Neural progenitor cell (in vitro differentiated cells): Measurements from ENCODE around the gene MOV10L1. TPM values are rescaled to one million over a fixed set of nuclear protein-coding genes. Genes with fewer than 3 reads are reported as not detected.
"Not testable (repeated sequence)": the region's sequence is repeated elsewhere in the genome, so short reads cannot be mapped to it uniquely, and the experiment has no call there.

ENCODE experiments used
- DNase-seq: peaks from one replicate; pipeline ENCODE4 v3.0.0-alpha.2; 2016; ENCODE audit warnings: low spot score
- H2AFZ ChIP-seq: fragments of 200-600 bp; sonication (generic); replicated peaks from 2 replicates; pipeline ENCODE4 v1.6.1; 2016; ENCODE audit warnings: antibody characterized with exemption
- H3F3A ChIP-seq: fragments of 200-600 bp; sonication (generic); 2 replicates; pipeline ENCODE4 v1.6.1; 2016; ENCODE audit warnings: antibody characterized with exemption, low read depth
- H3K27ac ChIP-seq: fragments of 200-600 bp; sonication (generic); 2 replicates; pipeline ENCODE4 v1.5.1; 2016; ENCODE audit warnings: mild to moderate bottlenecking
- H3K27me3 ChIP-seq: fragments of 200-600 bp; sonication (generic); 2 replicates; pipeline ENCODE4 v1.6.1; 2016; ENCODE audit warnings: mild to moderate bottlenecking, moderate library complexity
- H3K36me3 ChIP-seq: fragments of 200-600 bp; sonication (generic); 2 replicates; pipeline ENCODE4 v1.5.1; 2016
- H3K4me1 ChIP-seq: fragments of 200-600 bp; sonication (generic); 2 replicates; pipeline ENCODE4 v1.6.1; 2016; ENCODE audit warnings: mixed run types
- H3K4me2 ChIP-seq: fragments of 200-600 bp; sonication (generic); 2 replicates; pipeline ENCODE4 v1.6.1; 2016
- H3K4me3 ChIP-seq: fragments of 200-600 bp; sonication (generic); 2 replicates; pipeline ENCODE4 v1.5.1; 2016
- H3K79me2 ChIP-seq: fragments of 200-600 bp; sonication (generic); 2 replicates; pipeline ENCODE4 v1.6.1; 2016; ENCODE audit warnings: low read depth
- H3K9ac ChIP-seq: fragments of 200-600 bp; sonication (generic); 2 replicates; pipeline ENCODE4 v1.6.1; 2016
- H3K9me3 ChIP-seq: fragments of 200-600 bp; sonication (generic); 2 replicates; pipeline ENCODE4 v1.5.1; 2016; ENCODE audit warnings: low read depth
- H4K20me1 ChIP-seq: fragments of 200-600 bp; sonication (generic); 2 replicates; pipeline ENCODE4 v1.6.1; 2016; ENCODE audit warnings: low read depth
- H3K27ac Mint-ChIP-seq: 3 replicates; pipeline ENCODE4 v1.8.0; 2021; ENCODE audit warnings: mixed read lengths
- H3K27me3 Mint-ChIP-seq: 2 replicates; pipeline ENCODE4 v1.8.0; 2022; ENCODE audit warnings: low read depth, mild to moderate bottlenecking, inconsistent platforms, moderate library complexity, mixed read lengths; ENCODE audit not compliant: insufficient read depth
- H3K36me3 Mint-ChIP-seq: 3 replicates; pipeline ENCODE4 v1.8.0; 2021; ENCODE audit warnings: mixed read lengths
- H3K4me1 Mint-ChIP-seq: 3 replicates; pipeline ENCODE4 v1.8.0; 2021; ENCODE audit warnings: mixed read lengths
- H3K4me3 Mint-ChIP-seq: 3 replicates; pipeline ENCODE4 v1.8.0; 2021; ENCODE audit warnings: mild to moderate bottlenecking, moderate library complexity, mixed read lengths
- H3K9me3 Mint-ChIP-seq: 3 replicates; pipeline ENCODE4 v1.8.0; 2020; ENCODE audit warnings: mixed read lengths
- CTCF ChIP-seq: fragments of 200-600 bp; sonication (generic); IDR thresholded peaks from 2 replicates; pipeline ENCODE4 v1.5.1; 2017; ENCODE audit warnings: antibody characterized with exemption, mild to moderate bottlenecking
- EZH2 ChIP-seq: fragments of 200-600 bp; sonication (generic); IDR thresholded peaks from 2 replicates; pipeline ENCODE4 v1.6.1; 2017; ENCODE audit warnings: antibody characterized with exemption, mild to moderate bottlenecking, moderate library complexity
- EZH2phosphoT487 ChIP-seq: fragments of 200-600 bp; sonication (generic); IDR thresholded peaks from 2 replicates; pipeline ENCODE4 v1.6.1; 2017; ENCODE audit warnings: antibody characterized with exemption
- total RNA-seq: library from RNA; depleted of rRNA; stranded (reverse); fragments of >200 nt; gene quantifications from 2 replicates; pipeline ENCODE4 v1.2.3, GENCODE V29; 2015; ENCODE audit warnings: low replicate concordance

Gene MOV10L1
- total RNA-seq, 1 donor from 2014 or later = not detected

GRCh38 chr22:50086526-50086925, 3.3 kb upstream of the MOV10L1 start:
- H3K4me3 ChIP-seq = no peak overlapping the region
- H3K27ac Mint-ChIP-seq = peak overlapping the region; percentile 64
- H3K27me3 Mint-ChIP-seq = peaks cover 16% of the 10 kb centered on the region
- H3K4me1 ChIP-seq = no peaks in the 10 kb centered on the region
- no peak overlapping the region for H3K9ac ChIP-seq
- H2AFZ ChIP-seq = no peak overlapping the region
- H3K27ac ChIP-seq = no peak overlapping the region
- H3K27me3 ChIP-seq = no peaks in the 10 kb centered on the region
- no peak overlapping the region for H3K4me3 Mint-ChIP-seq
- H3F3A ChIP-seq = no peaks in the 10 kb centered on the region
- H3K36me3 ChIP-seq = no peaks in the 10 kb centered on the region
- TF ChIP-seq CTCF (no peak), EZH2phosphoT487 (no peak), EZH2 (no peak)
- no peaks in the 10 kb centered on the region for H3K36me3 Mint-ChIP-seq
- peaks cover 20% of the 10 kb centered on the region for H3K4me1 Mint-ChIP-seq
- no peaks in the 10 kb centered on the region for H3K79me2 ChIP-seq
- H3K9me3 Mint-ChIP-seq = peaks cover 18% of the 10 kb centered on the region
- DNase-seq = no peak
- no peak overlapping the region for H3K4me2 ChIP-seq
- no peaks in the 10 kb centered on the region for H3K9me3 ChIP-seq
- no peaks in the 10 kb centered on the region for H4K20me1 ChIP-seq

- H3K4me1 ChIP-seq, H3K4me3 Mint-ChIP-seq, H3K4me3 ChIP-seq, H3K4me2 ChIP-seq, H4K20me1 ChIP-seq, H3K36me3 Mint-ChIP-seq, DNase-seq, H2AFZ ChIP-seq, H3K27me3 ChIP-seq, H3K27ac ChIP-seq, H3K9ac ChIP-seq, H3K79me2 ChIP-seq, H3K36me3 ChIP-seq, H3F3A ChIP-seq, H3K9me3 ChIP-seq: not testable (repeated sequence)
- Mint-ChIP-seq H3K9me3 (peaks cover 18% of the 10 kb centered on the region), H3K27me3 (peaks cover 16% of the 10 kb centered on the region), H3K4me1 (peaks cover 20% of the 10 kb centered on the region), H3K27ac (peak overlapping the region; percentile 64)
Measured at GRCh38 chr22:50086975-50087374, 2.8 kb upstream of the MOV10L1 start.

- Histone ChIP-seq H3K9ac (no peak overlapping the region), H3K9me3 (no peaks in the 10 kb centered on the region), H3K27me3 (no peaks in the 10 kb centered on the region), H4K20me1 (no peaks in the 10 kb centered on the region), H3F3A (no peaks in the 10 kb centered on the region), H3K27ac (no peak overlapping the region), H3K4me1 (no peaks in the 10 kb centered on the region), H3K4me3 (no peak overlapping the region), H3K36me3 (no peaks in the 10 kb centered on the region), H2AFZ (no peak overlapping the region), H3K4me2 (no peak overlapping the region), H3K79me2 (no peaks in the 10 kb centered on the region)
- Mint-ChIP-seq H3K27ac (no peak overlapping the region), H3K27me3 (peaks cover 16% of the 10 kb centered on the region), H3K4me1 (peaks cover 20% of the 10 kb centered on the region), H3K36me3 (no peaks in the 10 kb centered on the region), H3K9me3 (peaks cover 18% of the 10 kb centered on the region), H3K4me3 (peak overlapping the region; percentile 61)
- DNase-seq = no peak
- TF ChIP-seq EZH2phosphoT487 (no peak), CTCF (no peak), EZH2 (no peak)
Measured at GRCh38 chr22:50087646-50088045, 2.2 kb upstream of the MOV10L1 start.

- Histone ChIP-seq H4K20me1 (no peaks in the 10 kb centered on the region), H3K36me3 (no peaks in the 10 kb centered on the region), H3K27ac (no peak overlapping the region), H2AFZ (no peak overlapping the region), H3K4me2 (no peak overlapping the region), H3K79me2 (no peaks in the 10 kb centered on the region), H3K27me3 (no peaks in the 10 kb centered on the region), H3K4me1 (no peaks in the 10 kb centered on the region), H3F3A (no peaks in the 10 kb centered on the region), H3K4me3 (no peak overlapping the region), H3K9me3 (no peaks in the 10 kb centered on the region), H3K9ac (no peak overlapping the region)
- no peak for TF ChIP-seq EZH2phosphoT487
- no peak for TF ChIP-seq EZH2
- TF ChIP-seq CTCF = no peak
- H3K27ac Mint-ChIP-seq = no peak overlapping the region
- H3K36me3 Mint-ChIP-seq = no peaks in the 10 kb centered on the region
- peaks cover 18% of the 10 kb centered on the region for H3K9me3 Mint-ChIP-seq
- peaks cover 17% of the 10 kb centered on the region for H3K4me1 Mint-ChIP-seq
- DNase-seq = no peak
- H3K27me3 Mint-ChIP-seq = peaks cover 13% of the 10 kb centered on the region
- no peak overlapping the region for H3K4me3 Mint-ChIP-seq
Measured at GRCh38 chr22:50088096-50088495, 1.7 kb upstream of the MOV10L1 start.
